ENCODE measurements around the gene PPP1R3D.
"Not testable (repeated sequence)": the region's sequence is repeated elsewhere in the genome, so short reads cannot be mapped to it uniquely, and the experiment has no call there.

PPP1R3D gene, protein sequence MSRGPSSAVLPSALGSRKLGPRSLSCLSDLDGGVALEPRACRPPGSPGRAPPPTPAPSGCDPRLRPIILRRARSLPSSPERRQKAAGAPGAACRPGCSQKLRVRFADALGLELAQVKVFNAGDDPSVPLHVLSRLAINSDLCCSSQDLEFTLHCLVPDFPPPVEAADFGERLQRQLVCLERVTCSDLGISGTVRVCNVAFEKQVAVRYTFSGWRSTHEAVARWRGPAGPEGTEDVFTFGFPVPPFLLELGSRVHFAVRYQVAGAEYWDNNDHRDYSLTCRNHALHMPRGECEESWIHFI

DNA sequence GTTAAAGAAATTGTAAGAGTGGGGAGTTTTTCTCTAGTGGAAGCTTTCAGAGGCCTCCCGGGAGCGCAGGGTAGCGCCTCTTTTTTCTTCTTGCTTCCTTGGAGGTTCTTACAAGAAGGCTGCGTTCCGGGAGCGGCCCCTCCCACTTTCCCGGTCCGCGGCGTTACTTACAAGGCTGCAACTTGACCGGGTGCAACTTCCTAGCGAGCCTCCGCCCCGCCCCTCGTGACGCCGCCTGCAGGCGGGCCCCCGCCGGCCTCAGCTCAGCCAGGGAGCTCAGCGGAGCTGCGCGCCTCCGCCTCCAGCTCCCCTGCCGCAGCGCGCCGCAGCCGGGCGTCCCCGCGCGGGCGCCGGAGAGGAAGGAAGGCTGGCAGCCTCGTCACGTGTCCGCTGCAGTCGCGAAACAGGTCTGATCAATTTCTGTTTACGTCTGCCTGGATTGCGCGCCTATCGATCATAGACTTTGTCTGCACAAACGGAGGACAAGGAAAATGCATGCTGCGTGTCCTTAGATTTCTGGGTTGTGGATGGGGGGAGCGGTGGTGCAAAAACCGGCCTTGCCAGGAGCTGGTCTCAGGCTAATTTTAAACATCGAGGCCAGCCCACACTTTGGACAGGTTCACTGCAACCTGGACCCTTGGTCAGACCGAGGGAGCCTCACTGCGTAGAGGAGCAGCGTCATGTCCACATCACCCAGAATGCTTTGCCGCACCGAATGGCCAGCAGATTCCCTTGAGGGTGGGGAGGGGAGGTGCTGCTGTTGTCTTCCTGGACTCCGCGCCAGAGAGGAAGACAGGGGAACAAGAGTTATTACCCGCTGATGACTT, at the start of gene PPP1R3D, which contains the start of gene FAM217B:
Gene PPP1R3D, minus strand, starts transcription at position 177 of the 827 bp plus-strand sequence. CDS start 374 bp downstream, outside the sequence.
Gene FAM217B, plus strand, starts transcription at position 261 of the 827 bp plus-strand sequence. CDS start 3,555 bp downstream, outside the sequence.
- in situ Hi-C loops (cut with HindIII; ENCODE audit: low sequenced_read_pairs): no loop called here

DNA sequence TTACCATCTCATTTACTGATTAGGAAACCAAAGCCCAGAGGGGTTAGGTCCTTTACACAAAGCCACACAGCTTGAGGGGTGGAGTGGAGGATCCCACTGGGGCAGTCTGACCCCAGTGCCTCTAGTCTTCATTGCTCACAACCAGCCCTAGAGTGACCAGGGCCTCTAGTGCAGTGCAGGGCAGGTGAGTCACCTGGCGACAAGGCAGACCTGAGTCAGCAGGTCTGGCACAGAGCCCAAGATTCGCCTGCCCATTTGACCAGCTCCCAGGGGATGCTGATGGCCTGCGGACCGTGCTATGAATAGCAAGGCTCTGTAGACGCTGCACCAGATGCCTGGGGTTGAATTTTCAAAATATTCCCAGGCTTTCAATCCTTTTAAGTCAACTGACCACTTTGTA, 48.0 kb upstream of the PPP1R3D start:
- in situ Hi-C loops (cut with HindIII; ENCODE audit: low sequenced_read_pairs): no loop called here

DNA sequence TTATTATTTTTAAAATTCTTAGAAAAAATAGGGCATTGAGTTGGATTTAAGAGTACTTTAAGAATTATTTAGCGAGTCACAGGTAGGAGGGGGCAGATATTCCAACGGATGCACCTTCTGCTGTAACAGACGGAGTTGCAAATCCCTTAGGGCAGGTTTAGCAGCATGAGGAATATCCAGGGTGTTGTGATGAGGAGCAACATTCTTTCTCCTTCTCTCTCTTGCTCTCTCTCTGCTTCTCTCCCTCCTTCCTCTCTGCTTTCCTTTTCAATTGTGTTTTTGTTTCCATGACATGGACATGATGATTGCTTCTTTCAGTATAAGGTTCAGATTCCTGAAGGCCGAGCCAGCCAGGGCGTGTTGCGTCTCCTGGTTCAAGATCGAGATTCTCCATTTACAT, 47.0 kb upstream of the PPP1R3D start:
- in situ Hi-C loops (cut with HindIII; ENCODE audit: low sequenced_read_pairs): no loop called here

DNA sequence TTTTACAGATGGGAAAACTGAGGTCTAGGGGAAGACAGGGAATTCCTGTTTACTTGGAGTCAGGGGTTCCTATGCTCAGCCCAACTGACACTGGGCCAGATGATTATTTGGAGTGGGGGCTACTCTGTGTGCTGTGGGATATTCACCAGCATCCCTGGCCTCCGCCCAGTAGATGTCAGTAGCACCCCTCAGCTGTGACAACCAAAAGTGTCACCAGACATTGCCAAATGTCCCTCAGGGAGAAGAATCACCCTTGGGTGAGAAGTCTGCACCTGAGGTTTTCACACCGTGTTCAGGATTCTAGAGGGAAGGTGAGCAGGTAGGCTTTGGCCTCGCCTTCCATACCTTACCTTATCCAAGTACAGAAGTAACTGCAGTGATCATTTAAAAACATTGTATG, 45.8 kb upstream of the PPP1R3D start:
- in situ Hi-C loops (cut with HindIII; ENCODE audit: low sequenced_read_pairs): no loop called here

DNA sequence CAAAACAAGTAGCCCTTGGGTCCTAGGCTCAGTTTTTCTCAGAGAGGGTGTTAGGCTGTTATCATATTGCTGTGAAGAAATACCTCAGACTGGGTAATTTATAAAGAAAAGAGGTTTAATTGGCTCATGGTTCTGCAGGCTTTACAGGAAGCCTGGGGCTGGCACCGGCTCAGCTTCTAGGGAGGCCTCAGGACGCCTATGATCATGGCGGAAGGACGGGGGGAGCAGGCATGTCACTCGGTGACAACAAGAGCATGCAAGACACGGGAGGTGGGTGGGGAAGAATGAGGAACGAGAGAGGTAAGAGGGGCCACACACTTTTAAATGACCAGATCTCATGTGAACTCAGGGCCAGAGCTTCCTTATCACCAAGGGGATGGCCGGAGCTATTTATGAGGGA, 45.1 kb upstream of the PPP1R3D start:
- in situ Hi-C loops (cut with HindIII; ENCODE audit: low sequenced_read_pairs): no loop called here

DNA sequence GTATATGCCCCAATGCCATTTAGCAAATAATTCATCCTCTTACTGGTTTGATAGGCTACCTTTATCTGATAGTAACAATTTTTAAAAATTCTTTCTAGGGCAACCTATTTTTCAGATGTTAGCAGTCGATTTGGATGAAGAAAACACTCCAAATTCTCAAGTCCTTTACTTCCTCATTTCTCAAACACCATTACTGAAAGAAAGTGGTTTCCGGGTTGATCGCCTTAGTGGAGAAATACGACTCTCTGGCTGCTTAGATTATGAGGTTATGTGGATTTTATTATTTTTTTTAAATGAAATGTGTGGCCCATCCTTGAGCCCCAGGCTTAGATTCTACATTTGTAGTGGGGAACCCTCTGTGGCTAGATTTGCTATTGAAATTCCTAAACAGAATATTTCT, 44.4 kb upstream of the PPP1R3D start:
- in situ Hi-C loops (cut with HindIII; ENCODE audit: low sequenced_read_pairs): no loop called here

DNA sequence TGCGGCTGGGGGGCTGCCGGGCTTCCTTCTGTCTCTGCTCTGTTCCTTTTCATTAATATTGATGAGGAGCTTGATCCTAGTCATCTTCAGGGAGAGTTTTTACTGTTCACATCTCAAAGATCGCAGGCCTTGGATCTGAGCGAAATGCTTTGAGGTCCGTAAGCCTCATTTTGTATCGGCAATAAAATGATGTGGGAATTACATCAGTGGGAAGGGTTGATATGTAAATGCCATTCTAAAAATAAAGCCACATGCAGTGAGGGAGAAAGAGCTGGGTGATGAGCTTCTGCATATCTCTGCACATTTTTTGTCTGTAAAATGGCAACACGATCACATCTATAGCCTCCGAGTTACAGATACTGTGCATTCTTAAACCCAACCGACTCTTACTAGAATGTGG, 43.0 kb upstream of the PPP1R3D start:
- in situ Hi-C loops (cut with HindIII; ENCODE audit: low sequenced_read_pairs): no loop called here

DNA sequence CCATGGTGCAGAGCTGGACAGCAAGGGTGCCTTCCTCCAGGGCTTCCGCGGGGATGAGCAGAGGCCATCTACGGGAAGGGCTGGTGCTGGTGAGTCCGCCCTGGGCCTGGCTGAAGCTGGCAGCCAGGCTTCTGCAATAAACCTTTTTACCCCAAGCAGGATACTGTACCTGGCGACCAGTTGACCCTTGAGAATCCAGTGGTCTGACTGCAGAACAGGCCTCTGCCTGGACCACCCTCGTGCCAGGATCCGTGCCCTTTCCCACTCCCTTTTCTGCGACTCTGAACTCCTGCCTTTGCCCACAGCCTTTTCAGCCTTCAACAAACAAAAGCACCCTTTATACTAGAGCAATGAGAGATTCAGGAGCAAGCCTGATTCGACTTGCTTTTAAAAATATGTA, 37.0 kb upstream of the PPP1R3D start:
- in situ Hi-C loops (cut with HindIII; ENCODE audit: low sequenced_read_pairs): no loop called here

DNA sequence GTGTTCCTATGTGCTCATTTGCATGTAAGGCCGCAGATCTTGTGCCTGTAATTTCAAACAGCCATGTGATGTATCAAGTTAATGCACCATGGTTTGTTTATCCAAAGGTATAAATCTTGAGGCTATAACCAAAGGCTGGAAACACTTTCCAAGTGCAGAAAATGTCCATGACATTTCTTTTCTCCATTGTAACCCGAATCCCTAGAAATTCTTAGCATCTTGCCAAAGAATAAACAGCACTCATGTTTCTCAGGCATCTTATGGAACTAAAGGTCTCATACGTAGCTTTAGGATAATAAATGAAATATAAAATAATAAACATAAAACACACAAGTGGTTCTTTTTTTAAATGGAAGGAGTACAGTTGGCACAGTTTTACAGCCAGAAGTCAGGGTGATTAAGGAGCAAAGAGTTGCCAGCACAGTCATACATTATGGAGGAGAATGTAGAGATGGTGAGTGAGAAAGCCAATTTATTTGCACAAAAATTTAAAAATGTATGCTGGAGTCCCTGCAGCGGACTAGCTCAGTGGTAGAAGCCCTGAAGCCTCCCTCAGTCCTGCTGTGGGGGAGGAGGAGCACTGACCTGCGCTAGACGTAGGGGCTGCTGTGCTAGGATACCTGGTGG, 36.2 kb upstream of the PPP1R3D start:
- in situ Hi-C loops (cut with HindIII; ENCODE audit: low sequenced_read_pairs): no loop called here

DNA sequence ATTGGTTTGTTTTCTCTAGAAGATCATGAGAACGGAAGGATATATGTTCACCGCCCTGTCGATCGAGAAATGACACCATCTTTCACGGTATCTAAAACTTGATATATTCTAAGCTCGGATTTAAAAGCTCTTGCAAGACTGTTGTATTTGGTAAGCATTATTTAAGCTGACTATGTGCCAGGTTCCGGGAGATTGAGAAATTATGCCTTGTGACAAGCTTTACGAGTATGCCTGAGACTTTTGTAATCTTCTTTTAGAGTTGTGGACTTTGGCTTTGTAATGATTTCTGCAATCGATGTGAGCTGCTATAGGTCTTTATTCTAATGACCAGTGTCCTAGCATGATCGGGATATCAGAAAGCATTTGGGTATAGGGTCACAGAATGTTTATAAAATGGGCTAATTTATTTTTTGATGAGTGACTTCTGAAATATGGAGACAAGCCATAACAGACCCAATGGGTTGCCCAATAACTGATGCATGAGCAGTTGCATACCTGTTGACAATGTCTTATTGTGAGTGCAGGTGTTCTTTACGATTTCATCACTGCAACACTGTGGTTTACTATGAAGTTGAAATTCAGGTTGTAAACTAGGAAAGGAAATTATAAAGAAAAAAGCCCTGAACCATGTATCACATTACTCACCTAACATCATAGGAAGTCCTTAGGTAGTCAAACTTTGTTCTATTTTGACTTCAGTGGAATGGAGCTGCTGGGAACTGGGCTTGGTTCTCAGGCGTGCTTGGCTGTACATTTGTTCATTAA, 32.1 kb upstream of the PPP1R3D start:
- in situ Hi-C loops (cut with HindIII; ENCODE audit: low sequenced_read_pairs): no loop called here

DNA sequence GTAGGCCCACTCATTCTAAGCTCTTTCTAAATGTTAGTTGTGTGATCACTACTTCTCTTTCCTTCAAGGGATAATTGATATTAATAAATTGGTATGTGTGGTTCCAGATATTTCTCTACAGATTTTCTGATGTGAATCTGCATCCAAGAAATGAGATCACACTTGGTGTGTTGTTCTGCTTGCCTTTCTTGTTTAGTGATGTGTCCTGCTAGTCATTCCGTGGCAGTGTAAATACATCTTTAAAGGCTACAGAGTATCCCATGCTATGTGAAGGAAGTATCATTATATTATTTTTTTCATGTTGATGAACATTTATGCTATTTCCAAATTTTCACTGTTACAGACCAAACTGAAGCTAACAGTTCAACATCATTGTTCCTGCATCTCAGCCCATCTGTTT, 31.3 kb upstream of the PPP1R3D start:
- in situ Hi-C loops (cut with HindIII; ENCODE audit: low sequenced_read_pairs): no loop called here

DNA sequence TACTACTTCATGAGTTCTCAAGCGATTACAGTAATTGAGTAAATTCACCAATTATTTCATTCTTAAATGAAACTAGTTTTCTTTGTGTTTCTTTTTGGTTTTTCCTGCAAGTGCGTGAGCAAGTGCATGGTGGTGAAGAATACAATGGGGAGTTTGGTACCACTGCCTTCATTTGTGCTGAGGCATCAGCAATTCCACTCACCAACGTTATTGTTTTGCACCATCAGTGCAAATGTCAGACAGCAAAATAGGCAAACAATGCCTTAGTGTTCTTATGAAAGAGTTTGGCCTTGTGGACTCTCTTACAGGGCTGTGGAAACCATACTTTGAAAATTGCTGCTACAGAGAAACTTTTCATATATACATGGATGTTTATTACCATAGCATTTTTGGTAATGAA, 26.3 kb upstream of the PPP1R3D start:
- in situ Hi-C loops (cut with HindIII; ENCODE audit: low sequenced_read_pairs): no loop called here

DNA sequence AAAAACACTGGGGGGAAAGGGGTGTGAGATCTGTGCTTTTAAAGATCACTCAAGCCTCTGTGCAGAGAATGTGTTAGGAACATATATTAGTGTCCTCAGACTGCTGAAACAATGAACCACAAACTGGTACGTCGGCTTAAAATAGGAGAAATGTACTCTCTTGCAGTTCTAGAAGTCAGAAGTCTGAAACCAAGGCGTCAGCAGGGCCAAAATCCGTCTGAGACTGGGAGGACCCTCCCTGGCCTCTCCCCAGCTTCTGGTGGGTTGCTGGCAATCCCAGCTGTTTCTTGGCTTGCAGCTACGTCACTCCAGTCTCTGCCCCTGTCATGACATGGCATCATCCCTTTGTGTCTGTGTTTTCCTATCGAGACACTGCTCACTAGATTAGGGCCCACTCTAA, 22.1 kb upstream of the PPP1R3D start:
- in situ Hi-C loops (cut with HindIII; ENCODE audit: low sequenced_read_pairs): no loop called here

DNA sequence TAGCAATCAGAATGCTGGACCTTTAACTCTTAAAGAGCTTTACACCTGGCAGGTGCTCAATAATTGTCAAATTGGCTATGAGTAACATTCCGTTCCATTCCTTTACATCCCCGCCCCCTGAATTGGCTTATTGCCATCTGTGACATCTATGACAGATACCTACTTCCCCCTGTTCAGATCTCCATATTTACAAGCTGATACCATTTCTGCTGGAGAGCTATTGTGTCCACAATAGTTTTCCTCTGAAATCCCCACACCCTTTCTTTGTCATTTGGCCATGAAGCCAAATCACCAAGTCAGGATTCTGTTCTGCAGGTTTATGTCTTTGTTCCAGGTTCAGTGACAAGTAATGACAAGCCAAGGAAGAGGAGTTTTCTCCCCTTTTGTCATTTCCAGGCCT, 21.3 kb upstream of the PPP1R3D start:
- in situ Hi-C loops (cut with HindIII; ENCODE audit: low sequenced_read_pairs): no loop called here

DNA sequence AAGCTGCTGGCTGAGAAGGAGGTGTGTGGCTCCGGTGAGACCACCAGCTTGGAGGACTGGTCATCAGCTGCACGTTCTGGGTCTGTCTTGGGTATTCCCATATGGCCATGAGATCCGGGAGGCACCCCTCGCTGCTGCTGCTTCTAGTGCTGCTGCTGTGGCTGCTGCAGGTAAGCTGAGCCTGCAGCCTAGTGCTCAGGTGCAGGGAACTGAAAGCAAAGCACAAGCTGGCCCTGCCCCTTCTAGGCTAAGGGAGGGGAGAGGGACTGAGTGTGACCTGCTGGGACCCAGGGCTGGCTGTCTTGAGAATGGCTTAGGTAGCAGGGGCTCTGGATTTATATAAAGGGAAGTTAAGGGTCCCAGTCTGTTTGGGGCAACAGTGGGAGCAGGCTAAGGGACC, 18.5 kb upstream of the PPP1R3D start:
- in situ Hi-C loops (cut with HindIII; ENCODE audit: low sequenced_read_pairs): no loop called here

DNA sequence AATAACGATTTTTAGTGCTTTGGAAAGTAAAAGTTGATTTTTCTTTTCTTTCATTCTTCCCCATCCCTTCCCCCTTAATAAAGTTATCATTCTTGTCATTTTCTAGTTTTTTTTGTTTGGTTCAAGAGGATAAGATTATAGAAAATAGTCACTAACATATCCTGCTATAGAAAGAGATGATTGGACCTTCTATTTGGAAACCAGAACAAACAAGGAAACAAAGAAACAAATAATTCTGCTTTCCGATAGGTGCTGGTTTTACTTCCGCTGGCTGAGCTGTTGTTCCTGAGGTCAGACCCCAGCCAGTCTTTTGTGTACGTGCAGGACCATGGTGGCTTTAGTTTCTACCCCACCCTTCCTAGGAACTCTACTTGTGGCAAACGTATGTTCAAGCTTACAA, 18.0 kb upstream of the PPP1R3D start, which contains the start of gene CDH26:
Gene CDH26, plus strand, starts transcription at position 301 of the 400 bp plus-strand sequence. CDS start 304 bp downstream, outside the sequence.
- in situ Hi-C loops (cut with HindIII; ENCODE audit: low sequenced_read_pairs): no loop called here

DNA sequence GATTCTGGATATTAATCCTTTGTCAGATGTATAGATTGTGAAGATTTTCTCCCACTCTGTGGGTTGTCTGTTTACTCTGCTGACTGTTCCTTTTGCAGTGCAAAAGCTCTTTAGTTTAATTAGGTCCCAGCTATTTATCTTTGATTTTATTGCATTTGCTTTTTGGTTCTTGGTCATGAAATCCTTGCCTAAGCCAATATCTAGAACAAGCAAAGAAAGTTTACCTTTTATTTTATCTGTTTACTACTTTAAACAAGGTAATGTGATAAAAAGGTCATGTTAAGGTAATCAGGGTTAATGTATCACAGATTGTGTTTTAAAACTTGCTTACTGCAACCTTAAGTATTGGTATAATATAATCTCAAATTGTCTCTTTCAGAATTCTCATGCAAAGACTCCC, 17.5 kb upstream of the PPP1R3D start:
- in situ Hi-C loops (cut with HindIII; ENCODE audit: low sequenced_read_pairs): not testable (repeated sequence)

DNA sequence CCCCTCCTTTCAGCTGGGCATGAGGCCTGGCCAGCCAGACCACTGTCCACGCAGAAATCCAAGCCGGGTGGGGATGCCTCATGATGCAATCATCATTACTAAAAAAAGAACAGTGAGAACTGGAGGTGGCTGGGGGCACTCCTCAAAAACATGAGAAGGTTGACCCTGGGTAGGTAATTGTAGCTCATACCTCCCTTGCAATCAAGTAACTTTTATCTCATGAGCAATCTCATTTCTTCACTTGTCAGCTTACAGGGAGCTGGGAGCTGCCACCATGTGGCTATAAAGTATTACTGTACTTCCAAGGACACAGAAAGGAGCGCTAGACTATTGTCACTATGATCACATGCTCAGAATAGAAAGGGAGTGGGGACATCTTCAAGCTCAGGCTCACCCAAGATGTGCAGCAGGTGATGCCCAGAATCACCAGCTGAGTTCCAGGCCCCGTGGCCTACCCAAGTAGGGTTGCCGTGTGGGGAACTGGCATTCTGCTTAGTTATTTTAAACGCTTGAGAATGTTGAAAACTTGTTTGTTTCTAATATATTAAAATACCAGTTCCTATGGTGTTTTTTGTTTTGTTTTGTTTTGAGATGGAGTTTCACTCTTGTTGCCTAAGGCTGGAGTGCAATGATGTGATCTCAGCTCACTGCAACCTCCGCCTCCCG, 15.2 kb upstream of the PPP1R3D start:
- in situ Hi-C loops (cut with HindIII; ENCODE audit: low sequenced_read_pairs): no loop called here

DNA sequence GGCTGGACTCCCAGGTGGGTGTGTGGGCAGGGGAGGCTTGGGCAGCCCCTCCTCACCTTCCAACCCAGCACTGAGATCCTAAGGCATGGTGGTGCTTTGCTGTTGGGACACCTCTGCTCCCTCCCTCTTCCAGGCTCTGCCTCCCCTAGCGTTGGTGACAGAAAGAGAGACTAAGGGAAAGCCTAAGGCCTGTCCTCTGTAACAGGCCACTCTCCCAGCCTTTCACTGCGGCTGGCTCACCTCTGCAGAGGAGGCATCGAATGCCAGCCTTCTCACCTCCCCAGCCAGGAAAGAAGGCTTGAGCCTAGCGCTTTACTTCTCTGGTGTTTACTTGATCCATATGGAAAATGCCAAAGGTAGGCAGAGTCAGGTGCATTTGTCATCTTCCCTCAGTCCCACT, 14.6 kb upstream of the PPP1R3D start:
- in situ Hi-C loops (cut with HindIII; ENCODE audit: low sequenced_read_pairs): no loop called here

DNA sequence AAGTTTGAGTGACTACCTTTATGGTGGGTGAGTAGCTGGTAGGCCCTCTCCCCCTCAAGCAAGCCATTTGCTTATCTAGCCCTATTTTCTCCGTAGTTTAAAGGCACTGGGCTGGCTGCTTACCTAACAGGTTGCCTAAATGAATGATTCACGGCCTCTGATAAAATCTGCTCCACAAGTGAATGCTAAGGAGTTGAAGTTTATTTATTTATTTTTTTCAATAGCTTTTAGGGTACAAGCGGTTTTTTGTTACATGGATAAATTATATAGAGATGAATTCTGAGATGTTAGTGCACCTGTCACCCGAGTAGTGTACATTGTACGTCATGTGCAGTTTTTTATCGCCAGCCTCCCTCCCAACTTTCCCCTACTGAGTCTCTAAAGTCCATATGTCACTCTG, 9.8 kb upstream of the PPP1R3D start:
- in situ Hi-C loops (cut with HindIII; ENCODE audit: low sequenced_read_pairs): no loop called here
